Left forelimb (tissue), 1 donor: Measurements from ENCODE around the gene TSPAN14.

ENCODE experiments used
- DNase-seq: peaks from one replicate; pipeline ENCODE4 v3.0.0-alpha.2; 2018; ENCODE audit warnings: low spot score

The TSPAN14 gene

DNA sequence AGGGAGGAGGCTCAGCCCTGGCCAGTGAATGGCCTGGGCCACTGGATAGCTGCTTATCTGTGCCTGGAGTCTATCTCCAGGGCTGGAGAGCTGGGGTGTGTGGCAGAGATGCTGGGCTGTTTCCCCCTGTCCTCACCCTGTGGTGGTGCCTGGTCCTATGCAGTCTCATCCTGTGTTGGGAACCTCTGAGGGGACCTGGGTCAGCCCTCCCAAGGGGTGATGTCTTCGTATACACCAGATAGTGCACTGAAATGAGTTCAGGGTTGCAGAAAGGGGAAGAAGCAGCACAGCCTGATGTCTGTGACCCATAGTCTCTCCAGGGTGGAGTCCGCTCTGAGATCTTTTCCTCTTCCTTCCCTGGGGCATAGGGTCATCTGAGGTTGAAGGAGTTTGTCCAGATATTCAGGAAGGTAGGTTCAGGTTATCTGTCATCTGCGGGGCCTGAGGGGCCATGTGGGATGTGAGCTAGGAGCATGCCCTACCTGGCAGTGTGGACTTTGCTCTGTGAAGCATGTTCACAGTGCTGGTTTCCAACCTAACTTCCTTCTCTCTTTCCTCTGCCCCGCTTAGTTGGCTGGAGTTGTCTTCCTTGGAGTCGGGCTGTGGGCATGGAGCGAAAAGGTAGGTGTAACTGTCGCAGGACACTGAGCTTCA lies 50.2 kb downstream of the TSPAN14 start:
- no peak for DNase-seq

GRCh38 chr10:80504897-80505465 lies 50.9 kb downstream of the TSPAN14 start:
- no peak for DNase-seq

- DNase-seq, result no peak
Measured at GRCh38 chr10:80506189-80506575, 52.1 kb downstream of the TSPAN14 start.

- DNase-seq, result no peak
Measured at GRCh38 chr10:80506836-80507487, 52.9 kb downstream of the TSPAN14 start.

GRCh38 chr10:80509108-80509402 lies 54.9 kb downstream of the TSPAN14 start:
- no peak for DNase-seq

DNA sequence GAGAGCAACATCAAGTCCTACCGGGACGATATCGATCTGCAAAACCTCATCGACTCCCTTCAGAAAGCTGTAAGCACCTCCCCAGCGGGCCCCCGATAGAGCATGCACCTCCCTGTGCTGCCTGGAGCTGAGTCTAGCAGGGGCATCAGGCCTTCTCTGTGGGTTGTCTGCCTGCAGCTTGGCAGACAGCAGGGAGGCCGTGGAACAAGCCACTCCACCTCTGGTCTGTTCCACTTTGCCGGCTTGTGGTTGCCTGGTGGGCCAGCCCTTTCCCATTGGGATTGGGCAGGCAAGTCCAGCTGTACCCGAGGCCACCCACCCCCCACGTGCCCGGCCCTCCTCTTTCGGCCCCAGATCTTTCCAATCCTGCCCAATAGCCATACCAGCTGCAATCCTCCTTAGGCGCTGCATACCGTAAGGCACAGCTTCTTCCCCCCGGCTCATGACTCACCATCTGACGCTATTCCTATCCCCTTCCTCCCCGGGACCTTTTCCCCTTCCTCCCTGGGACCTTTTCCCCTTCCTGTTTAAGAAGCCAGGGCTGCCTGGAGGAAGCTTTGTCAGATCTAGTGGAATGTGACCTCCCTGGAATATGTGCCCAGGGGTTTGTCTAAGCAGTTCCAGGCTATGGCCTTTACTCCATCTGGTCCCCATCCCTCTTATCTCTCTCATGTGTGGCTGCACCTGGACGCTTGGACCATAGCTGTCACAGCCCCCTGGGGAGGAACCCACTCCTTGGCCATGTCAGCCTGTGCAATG lies 55.5 kb downstream of the TSPAN14 start:
- no peak for DNase-seq

DNA sequence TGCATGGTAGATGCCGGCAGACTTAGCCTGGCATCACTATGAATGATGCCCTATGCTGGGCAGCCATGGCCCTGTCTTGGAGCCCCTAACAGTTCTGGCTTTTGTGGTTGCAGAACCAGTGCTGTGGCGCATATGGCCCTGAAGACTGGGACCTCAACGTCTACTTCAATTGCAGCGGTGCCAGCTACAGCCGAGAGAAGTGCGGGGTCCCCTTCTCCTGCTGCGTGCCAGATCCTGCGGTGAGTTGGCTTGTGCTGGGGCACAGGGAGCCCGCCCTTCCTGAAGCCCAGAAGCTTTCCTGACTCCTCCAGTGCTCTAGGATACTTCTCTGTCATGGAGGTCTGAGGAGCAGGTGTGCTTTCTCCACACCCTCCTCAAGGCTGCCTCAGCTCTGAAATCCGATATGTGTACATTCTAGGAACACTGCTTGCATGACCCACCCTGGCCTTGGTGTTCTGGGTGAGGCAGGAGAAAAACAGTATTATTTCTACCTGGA lies 58.0 kb downstream of the TSPAN14 start:
- no peak for DNase-seq

DNA sequence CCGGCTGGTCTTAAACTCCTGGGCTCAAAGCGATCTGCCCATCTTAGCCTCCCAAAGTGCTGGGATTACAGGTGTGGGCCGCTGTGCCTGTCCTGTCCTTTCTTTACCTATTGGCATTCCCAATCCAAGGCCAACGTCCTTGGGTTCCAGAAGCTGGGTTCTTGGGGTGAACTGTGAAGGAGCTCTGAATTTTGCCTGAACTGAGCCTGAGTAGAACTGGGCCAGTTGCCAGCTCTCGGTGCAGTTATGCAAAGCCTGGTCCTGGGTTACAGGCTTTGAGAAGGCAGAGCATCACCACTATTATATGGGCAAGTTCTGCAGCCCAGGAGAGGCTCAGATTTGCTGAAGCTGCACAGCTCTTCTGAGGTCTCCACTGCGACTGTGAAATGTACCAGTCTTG lies 59.0 kb downstream of the TSPAN14 start:
- no peak for DNase-seq

DNA sequence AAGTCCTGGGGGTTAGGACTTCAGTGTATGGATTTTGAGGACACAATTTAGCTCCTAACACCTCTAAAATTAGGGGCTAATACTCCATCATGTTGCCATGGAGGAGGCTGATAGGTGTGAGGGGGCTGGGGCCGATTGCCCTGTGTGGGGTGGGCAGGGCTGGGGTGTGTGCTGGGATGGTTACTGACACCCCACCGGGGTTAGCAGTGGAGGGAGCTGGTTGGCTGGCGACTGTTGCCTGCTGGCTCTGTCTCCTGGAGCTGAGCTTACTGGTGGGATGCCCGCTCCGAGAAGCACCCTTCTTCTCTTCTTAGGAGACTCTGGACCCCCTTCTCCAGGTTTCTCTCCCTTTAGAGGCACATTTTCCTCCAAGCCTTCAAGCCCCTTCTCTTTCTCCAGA lies 61.4 kb downstream of the TSPAN14 start:
- no peak for DNase-seq

DNA sequence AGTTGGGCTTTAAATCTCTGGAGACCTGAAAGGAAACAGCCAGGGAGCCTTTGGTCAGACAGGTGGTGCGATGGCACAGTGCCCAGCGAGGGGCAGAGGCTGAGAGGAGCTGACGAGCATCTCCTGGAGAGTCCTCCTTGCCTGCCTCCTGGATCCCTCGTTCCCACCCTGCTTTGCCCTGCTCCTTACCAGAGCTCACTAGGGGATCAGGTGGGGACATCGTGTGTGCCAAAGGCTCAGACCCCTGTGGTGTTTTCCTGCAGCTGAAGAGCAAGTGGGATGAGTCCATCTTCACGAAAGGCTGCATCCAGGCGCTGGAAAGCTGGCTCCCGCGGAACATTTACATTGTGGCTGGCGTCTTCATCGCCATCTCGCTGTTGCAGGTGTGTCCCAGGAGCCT lies 61.8 kb downstream of the TSPAN14 start:
- no peak for DNase-seq

- no peak for DNase-seq
Measured at GRCh38 chr10:80516506-80517075, 62.5 kb downstream of the TSPAN14 start.

GRCh38 chr10:80517416-80518142 lies 63.5 kb downstream of the TSPAN14 start:
- DNase-seq, result no peak

DNA sequence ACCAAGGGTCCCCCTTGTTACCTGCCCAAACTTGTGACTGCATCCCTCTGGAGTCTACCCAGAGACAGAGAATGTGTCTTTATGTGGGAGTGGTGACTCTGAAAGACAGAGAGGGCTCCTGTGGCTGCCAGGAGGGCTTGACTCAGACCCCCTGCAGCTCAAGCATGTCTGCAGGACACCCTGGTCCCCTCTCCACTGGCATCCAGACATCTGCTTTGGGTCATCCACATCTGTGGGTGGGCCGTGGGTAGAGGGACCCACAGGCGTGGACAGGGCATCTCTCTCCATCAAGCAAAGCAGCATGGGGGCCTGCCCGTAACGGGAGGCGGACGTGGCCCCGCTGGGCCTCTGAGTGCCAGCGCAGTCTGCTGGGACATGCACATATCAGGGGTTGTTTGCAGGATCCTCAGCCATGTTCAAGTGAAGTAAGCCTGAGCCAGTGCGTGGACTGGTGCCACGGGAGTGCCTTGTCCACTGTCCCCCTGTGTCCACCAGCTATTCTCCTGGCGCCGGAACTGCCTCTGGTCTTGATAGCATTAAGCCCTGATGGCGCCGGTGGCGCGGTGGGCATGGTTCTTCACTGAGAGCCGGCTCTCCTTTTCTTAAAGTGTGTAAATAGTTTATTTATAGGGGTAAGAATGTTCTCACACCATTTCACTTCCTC lies 64.2 kb downstream of the TSPAN14 start:
- DNase-seq, result no peak

DNA sequence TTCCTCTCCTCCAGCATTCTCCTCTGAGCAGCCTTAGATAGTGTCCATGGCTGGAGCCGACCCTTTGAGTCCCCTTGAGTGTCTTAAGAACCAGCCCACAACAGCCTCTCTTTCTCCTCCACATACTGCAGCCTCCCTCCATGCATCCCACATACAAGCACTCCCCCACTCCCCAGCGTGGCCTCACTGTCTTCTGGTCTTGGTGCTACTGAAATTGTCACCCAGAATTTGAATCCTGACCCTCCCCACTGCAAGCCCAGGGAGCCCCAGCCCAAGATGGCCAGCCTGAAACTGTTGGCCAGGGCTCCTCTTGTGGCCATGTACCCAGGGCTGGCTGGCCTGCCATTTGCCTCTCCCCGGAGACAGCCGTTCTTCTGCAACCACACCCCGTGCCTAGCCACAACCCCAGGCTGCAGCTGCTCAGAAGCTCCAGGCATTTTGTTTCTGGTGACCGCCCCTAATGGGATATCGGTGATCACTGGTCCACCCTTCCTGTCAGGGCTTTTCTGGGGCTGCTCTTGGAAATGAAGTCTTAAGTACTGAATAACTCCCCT lies 64.8 kb downstream of the TSPAN14 start:
- DNase-seq, result no peak

DNA sequence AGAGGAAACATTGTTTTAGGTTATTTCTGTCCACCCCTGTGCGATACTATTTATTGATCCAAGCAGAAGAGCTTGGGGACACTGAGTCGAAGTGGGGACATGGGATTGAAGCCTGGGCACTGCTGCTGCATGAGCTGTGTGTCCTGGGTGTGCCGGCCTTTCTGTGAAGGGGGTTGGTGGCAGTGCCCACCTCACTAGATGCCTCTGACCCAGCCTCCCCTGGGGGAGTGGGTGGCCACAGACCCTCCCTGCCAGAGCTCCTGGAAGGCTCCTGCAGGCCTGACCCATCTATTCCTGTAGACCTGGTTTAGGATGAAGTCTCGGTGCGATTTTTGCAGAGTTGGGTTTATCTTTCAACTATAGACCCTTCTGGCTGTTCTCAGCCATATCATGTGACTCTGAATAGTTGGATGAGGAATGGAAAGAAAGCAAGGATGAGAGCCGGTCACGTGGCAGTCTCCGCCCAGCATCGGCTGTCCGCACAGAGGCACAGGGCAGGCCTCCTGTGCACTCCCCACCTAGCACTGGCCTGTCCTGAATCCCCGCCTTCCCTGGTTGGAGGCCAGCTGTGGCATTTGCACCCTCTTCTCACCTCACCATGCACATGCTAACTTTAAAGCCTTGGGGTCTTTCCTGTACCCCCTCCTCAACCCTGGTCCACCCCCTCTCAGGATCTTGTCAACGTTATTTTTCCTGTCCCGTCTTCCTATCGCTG lies 66.0 kb downstream of the TSPAN14 start:
- no peak for DNase-seq

- DNase-seq, result no peak
Measured at GRCh38 chr10:80520661-80521470, 66.8 kb downstream of the TSPAN14 start.

- no peak for DNase-seq
Measured at GRCh38 chr10:80522756-80523363, 68.8 kb downstream of the TSPAN14 start.

DNA sequence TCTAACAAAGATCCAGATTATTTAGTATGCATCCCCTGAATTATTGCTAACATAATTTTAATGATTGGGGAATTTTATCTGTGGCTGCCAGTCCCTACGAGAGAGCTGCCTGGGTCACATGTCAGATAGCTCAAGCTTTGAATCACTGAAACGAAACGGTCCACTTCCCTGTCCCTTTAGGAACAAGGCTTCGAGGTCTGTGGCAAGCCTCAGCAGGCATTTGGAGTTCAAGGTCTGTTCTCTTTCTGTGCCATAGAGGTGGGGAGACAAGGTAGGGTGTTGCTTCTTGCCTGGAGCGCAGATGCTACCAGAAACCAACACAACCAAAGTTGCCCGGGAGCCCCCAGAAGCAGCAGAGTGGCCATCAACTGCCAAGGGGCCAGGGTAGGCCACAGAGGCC lies 69.7 kb downstream of the TSPAN14 start:
- DNase-seq, result no peak
